ENCODE results near the gene BNIP3.

BNIP3 gene

GRCh38 chr10:131977323-131978096 is 4.2 kb downstream of the BNIP3 start:
- no peak for TF ChIP-seq CTCF (IDR thresholded peaks at IDR 0.05; ENCODE audit: borderline replicate concordance, insufficient read depth, low read depth, low read length)
- H3K4me3 ChIP-seq (ENCODE audit: low read depth, low read length), result no peak overlapping the region

GRCh38 chr10:131975796-131976195 is 5.9 kb downstream of the BNIP3 start:
- H3K4me3 ChIP-seq (ENCODE audit: low read depth, low read length), result no peak overlapping the region
- no peak for TF ChIP-seq CTCF (IDR thresholded peaks at IDR 0.05; ENCODE audit: borderline replicate concordance, insufficient read depth, low read depth, low read length)

- TF ChIP-seq CTCF (IDR thresholded peaks at IDR 0.05; ENCODE audit: borderline replicate concordance, insufficient read depth, low read depth, low read length), result no peak
- H3K4me3 ChIP-seq (ENCODE audit: low read depth, low read length), result no peak overlapping the region
Observed at GRCh38 chr10:131975003-131975402, 6.7 kb downstream of the BNIP3 start.

- no peak overlapping the region for H3K4me3 ChIP-seq (ENCODE audit: low read depth, low read length)
- no peak for TF ChIP-seq CTCF (IDR thresholded peaks at IDR 0.05; ENCODE audit: borderline replicate concordance, insufficient read depth, low read depth, low read length)
Observed at GRCh38 chr10:131974034-131974817, 7.5 kb downstream of the BNIP3 start.

GRCh38 chr10:131973160-131973951 is 8.4 kb downstream of the BNIP3 start:
- no peak for TF ChIP-seq CTCF (IDR thresholded peaks at IDR 0.05; ENCODE audit: borderline replicate concordance, insufficient read depth, low read depth, low read length)
- H3K4me3 ChIP-seq (ENCODE audit: low read depth, low read length), result no peak overlapping the region

- H3K4me3 ChIP-seq (ENCODE audit: low read depth, low read length), result no peak overlapping the region
- no peak for TF ChIP-seq CTCF (IDR thresholded peaks at IDR 0.05; ENCODE audit: borderline replicate concordance, insufficient read depth, low read depth, low read length)
Observed at GRCh38 chr10:131972474-131973071, 9.2 kb downstream of the BNIP3 start.
